ENCODE results near the gene TECPR1.

- no peak for TF ChIP-seq CTCF (IDR thresholded peaks at IDR 0.05)
- TF ChIP-seq EZH2 (IDR thresholded peaks at IDR 0.05; ENCODE audit: borderline replicate concordance, insufficient read depth, low read depth, low read length, poor library complexity, severe bottlenecking), result no peak
Measured at GRCh38 chr7:98256431-98256830, 4.4 kb upstream of the TECPR1 start.

All from B cell (primary cell).